DND-41 (cell line): ENCODE results near the gene HSPA8.

Source experiments
- ATAC-seq: fragments of 200-7000 bp; cut with Tn5 transposase; 3 replicates; pipeline ENCODE4 v1.9.1; 2021; ENCODE audit warnings: low read depth; ENCODE audit not compliant: insufficient read depth
- DNase-seq: peaks from one replicate; pipeline ENCODE4 v3.0.0-alpha.2; 2020
- H2AFZ ChIP-seq: 2 replicates; pipeline ENCODE4 v1.6.0; 2012; ENCODE audit warnings: low read depth, low read length
- H3K27ac ChIP-seq: 2 replicates; pipeline ENCODE4 v1.5.1; 2012; ENCODE audit warnings: low read length, inconsistent platforms
- H3K27me3 ChIP-seq: fragments of 200-600 bp; sonication (generic); 2 replicates; pipeline ENCODE4 v1.6.0; 2012; ENCODE audit warnings: low read length, mild to moderate bottlenecking, inconsistent platforms; ENCODE audit not compliant: insufficient read depth, poor library complexity
- H3K36me3 ChIP-seq: 2 replicates; pipeline ENCODE4 v1.5.1; 2012; ENCODE audit warnings: low read length, inconsistent platforms; ENCODE audit not compliant: insufficient read depth
- H3K4me1 ChIP-seq: 2 replicates; pipeline ENCODE4 v1.5.1; 2012; ENCODE audit warnings: mild to moderate bottlenecking, low read length; ENCODE audit not compliant: insufficient read depth
- H3K4me2 ChIP-seq: 2 replicates; pipeline ENCODE4 v1.6.0; 2012; ENCODE audit warnings: mild to moderate bottlenecking, moderate library complexity, low read length, inconsistent platforms; ENCODE audit not compliant: insufficient read depth
- H3K4me3 ChIP-seq, 2 experiments: fragments of 200-600 bp in 1 of 2; shearing (Covaris generic) in 1 of 2; 2 replicates each; pipeline ENCODE4 v1.5.1; 2012 to 2016; ENCODE audit warnings: inconsistent platforms in 2 of 2, low read length in 2 of 2, mild to moderate bottlenecking in 2 of 2, low read depth in 1 of 2, moderate library complexity in 1 of 2
- H3K79me2 ChIP-seq: 2 replicates; pipeline ENCODE4 v1.6.0; 2012; ENCODE audit warnings: low read length, inconsistent platforms; ENCODE audit not compliant: insufficient read depth
- H3K9ac ChIP-seq: 2 replicates; pipeline ENCODE4 v1.6.0; 2012; ENCODE audit warnings: low read depth, mild to moderate bottlenecking, inconsistent platforms, low read length, moderate library complexity
- H3K9me3 ChIP-seq: 2 replicates; pipeline ENCODE4 v1.5.1; 2012; ENCODE audit warnings: low read length, moderate library complexity, mild to moderate bottlenecking, inconsistent platforms; ENCODE audit not compliant: insufficient read depth, severe bottlenecking
- H4K20me1 ChIP-seq: 2 replicates; pipeline ENCODE4 v1.6.0; 2012; ENCODE audit warnings: low read length; ENCODE audit not compliant: insufficient read depth
- EZH2 ChIP-seq: IDR thresholded peaks from 3 replicates; pipeline ENCODE4 v1.6.1; 2012; ENCODE audit warnings: borderline replicate concordance, low read depth, mild to moderate bottlenecking, moderate library complexity, low read length, inconsistent platforms; ENCODE audit not compliant: severe bottlenecking
- TF ChIP-seq, protein P1 (sequence below): IDR thresholded peaks from 2 replicates; pipeline ENCODE4 v1.5.1; 2012; ENCODE audit warnings: borderline replicate concordance, low read length, moderate library complexity, mild to moderate bottlenecking; ENCODE audit not compliant: poor library complexity, severe bottlenecking; ENCODE audit errors: extremely low read depth

Gene HSPA8

DNA sequence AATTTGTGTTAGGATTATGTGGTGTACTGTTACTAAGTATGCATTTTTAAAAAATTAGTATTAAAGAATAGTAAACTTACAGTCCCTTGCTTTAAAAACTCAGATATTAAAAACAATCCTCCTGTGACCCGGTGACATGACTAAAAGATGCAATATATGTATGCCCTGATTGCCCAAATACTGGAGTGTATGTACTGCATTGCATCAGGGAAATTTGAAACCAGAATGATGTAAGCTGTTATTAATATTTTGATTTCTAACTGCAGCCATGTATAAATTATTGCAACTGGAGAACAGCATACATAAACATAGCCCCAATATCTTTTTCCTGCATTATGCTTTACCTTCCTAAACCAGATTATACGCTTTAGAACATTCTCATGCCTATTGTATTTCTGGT lies 3.7 kb upstream of the HSPA8 start:
- H3K9ac ChIP-seq, result no peak overlapping the region
- H2AFZ ChIP-seq, result no peak overlapping the region
- no peak overlapping the region for H3K4me2 ChIP-seq
- DNase-seq (no peak), ATAC-seq (no peak)
- peaks cover 13% of the 10 kb centered on the region for H4K20me1 ChIP-seq
- H3K79me2 ChIP-seq, result peaks cover 76% of the 10 kb centered on the region
- peaks cover 38% of the 10 kb centered on the region for H3K4me1 ChIP-seq
- H3K36me3 ChIP-seq, result peaks cover 13% of the 10 kb centered on the region
- H3K4me3 ChIP-seq, result no peak overlapping the region
- no peak overlapping the region for H3K27ac ChIP-seq
- H3K27me3 ChIP-seq, result no peaks in the 10 kb centered on the region
- TF ChIP-seq EZH2, result no peak
- TF ChIP-seq, protein P1, sequence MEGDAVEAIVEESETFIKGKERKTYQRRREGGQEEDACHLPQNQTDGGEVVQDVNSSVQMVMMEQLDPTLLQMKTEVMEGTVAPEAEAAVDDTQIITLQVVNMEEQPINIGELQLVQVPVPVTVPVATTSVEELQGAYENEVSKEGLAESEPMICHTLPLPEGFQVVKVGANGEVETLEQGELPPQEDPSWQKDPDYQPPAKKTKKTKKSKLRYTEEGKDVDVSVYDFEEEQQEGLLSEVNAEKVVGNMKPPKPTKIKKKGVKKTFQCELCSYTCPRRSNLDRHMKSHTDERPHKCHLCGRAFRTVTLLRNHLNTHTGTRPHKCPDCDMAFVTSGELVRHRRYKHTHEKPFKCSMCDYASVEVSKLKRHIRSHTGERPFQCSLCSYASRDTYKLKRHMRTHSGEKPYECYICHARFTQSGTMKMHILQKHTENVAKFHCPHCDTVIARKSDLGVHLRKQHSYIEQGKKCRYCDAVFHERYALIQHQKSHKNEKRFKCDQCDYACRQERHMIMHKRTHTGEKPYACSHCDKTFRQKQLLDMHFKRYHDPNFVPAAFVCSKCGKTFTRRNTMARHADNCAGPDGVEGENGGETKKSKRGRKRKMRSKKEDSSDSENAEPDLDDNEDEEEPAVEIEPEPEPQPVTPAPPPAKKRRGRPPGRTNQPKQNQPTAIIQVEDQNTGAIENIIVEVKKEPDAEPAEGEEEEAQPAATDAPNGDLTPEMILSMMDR, result no peak
- H3K9me3 ChIP-seq, result no peaks in the 10 kb centered on the region

- no peak for ATAC-seq
- no peak for TF ChIP-seq EZH2
- TF ChIP-seq, protein P1, result no peak
- peak overlapping the region; percentile 78 to 85 for H3K4me3 ChIP-seq
- peak overlapping the region; percentile 100 for H3K27ac ChIP-seq
- peaks cover 29% of the 10 kb centered on the region for H3K36me3 ChIP-seq
- H3K27me3 ChIP-seq, result no peaks in the 10 kb centered on the region
- DNase-seq, result no peak
- peak overlapping the region; percentile 71; the same call in 1 of the 2 replicates for H2AFZ ChIP-seq
- peak overlapping the region; percentile 64 for H3K4me2 ChIP-seq
- H3K9ac ChIP-seq, result peak overlapping the region; percentile 100
- H3K4me1 ChIP-seq, result peaks cover 39% of the 10 kb centered on the region
- no peaks in the 10 kb centered on the region for H3K9me3 ChIP-seq
- H3K79me2 ChIP-seq, result peaks cover 82% of the 10 kb centered on the region
- peaks cover 29% of the 10 kb centered on the region for H4K20me1 ChIP-seq
Measured at GRCh38 chr11:123063826-123064657, 2.1 kb upstream of the HSPA8 start.

GRCh38 chr11:123062892-123063825 lies 1.2 kb upstream of the HSPA8 start:
- Histone ChIP-seq H3K9ac (peak overlapping the region; percentile 100), H3K27me3 (no peaks in the 10 kb centered on the region), H3K4me3 (peak overlapping the region; percentile 78 to 85), H3K4me2 (peak overlapping the region; percentile 64), H3K36me3 (peaks cover 37% of the 10 kb centered on the region), H3K27ac (peak overlapping the region; percentile 100), H3K9me3 (no peaks in the 10 kb centered on the region), H3K4me1 (peaks cover 39% of the 10 kb centered on the region), H4K20me1 (peaks cover 38% of the 10 kb centered on the region), H3K79me2 (peaks cover 82% of the 10 kb centered on the region), H2AFZ (peak overlapping the region; percentile 71)
- TF ChIP-seq EZH2, result no peak
- TF ChIP-seq, protein P1, result no peak
- DNase-seq (peak; percentile 69), ATAC-seq (peak; percentile 15)
